HepG2 (cell line): ENCODE measurements around the gene SLC10A1. TPM values are rescaled to one million over a fixed set of nuclear protein-coding genes. Genes with fewer than 3 reads are reported as not detected.
A peak's percentile ranks its signal among the peaks of the same experiment; 100 is the strongest.

Source experiments
- HMGXB3 ChIP-seq: sonication (generic); formaldehyde crosslinking; IDR thresholded peaks from 2 replicates; pipeline ENCODE4 v1.4.0; 2020; ENCODE audit warnings: missing genetic modification reagents, borderline replicate concordance
- HNF1B ChIP-seq: sonication (generic); formaldehyde crosslinking; IDR thresholded peaks from 2 replicates; pipeline ENCODE4 v1.5.1; 2020; ENCODE audit warnings: mild to moderate bottlenecking, moderate library complexity, missing genetic modification reagents
- HNRNPL ChIP-seq: fragments of 200-400 bp; formaldehyde crosslinking; IDR thresholded peaks from 2 replicates; pipeline ENCODE4 v1.6.1; 2017; ENCODE audit warnings: mild to moderate bottlenecking, low read depth, low read length
- JUNB ChIP-seq: sonication (generic); formaldehyde crosslinking; IDR thresholded peaks from 2 replicates; pipeline ENCODE4 v1.8.0; 2022; ENCODE audit warnings: missing genetic modification reagents, mild to moderate bottlenecking, borderline replicate concordance
- PAX8 ChIP-seq: sonication (generic); formaldehyde crosslinking; IDR thresholded peaks from 2 replicates; pipeline ENCODE4 v1.8.0; 2022; ENCODE audit warnings: mild to moderate bottlenecking, missing genetic modification reagents, borderline replicate concordance
- POLR2AphosphoS2 ChIP-seq: IDR thresholded peaks from 2 replicates; pipeline ENCODE4 v1.6.1; 2011; ENCODE audit warnings: low read depth, low read length, improper control_type of control experiment
- SP1 ChIP-seq, 2 experiments: fragments of 450-650 bp in 1 of 2; sonication (generic) in 1 of 2; formaldehyde crosslinking in 1 of 2; IDR thresholded peaks; 2 replicates each; pipeline versions ENCODE4 v1.4.0 to v1.6.1; 2016 to 2020; ENCODE audit warnings: missing genetic modification reagents in 1 of 2
- TEAD2 ChIP-seq: sonication (generic); formaldehyde crosslinking; IDR thresholded peaks from 2 replicates; pipeline ENCODE4 v1.9.0; 2021; ENCODE audit warnings: missing genetic modification reagents
- ZFP82 ChIP-seq: sonication (generic); formaldehyde crosslinking; IDR thresholded peaks from 2 replicates; pipeline ENCODE4 v1.5.1; 2020; ENCODE audit warnings: mild to moderate bottlenecking, missing genetic modification reagents, borderline replicate concordance
- ZNF263 ChIP-seq: sonication (generic); formaldehyde crosslinking; IDR thresholded peaks from 2 replicates; pipeline ENCODE4 v1.4.0; 2020; ENCODE audit warnings: missing genetic modification reagents
- ZNF33B ChIP-seq: sonication (generic); formaldehyde crosslinking; IDR thresholded peaks from 2 replicates; pipeline ENCODE4 v1.5.1; 2020; ENCODE audit warnings: mild to moderate bottlenecking, missing genetic modification reagents
- ZNF543 ChIP-seq: sonication (generic); formaldehyde crosslinking; IDR thresholded peaks from 2 replicates; pipeline ENCODE4 v1.4.0; 2020; ENCODE audit warnings: mild to moderate bottlenecking, missing genetic modification reagents
- ZNF580 ChIP-seq: IDR thresholded peaks from 2 replicates; pipeline ENCODE4 v1.6.1; 2016; ENCODE audit warnings: low read depth, borderline replicate concordance
- ZNF773 ChIP-seq: sonication (generic); formaldehyde crosslinking; IDR thresholded peaks from 2 replicates; pipeline ENCODE4 v1.4.0; 2020; ENCODE audit warnings: missing genetic modification reagents, borderline replicate concordance
- ZSCAN30 ChIP-seq: sonication (generic); formaldehyde crosslinking; IDR thresholded peaks from 2 replicates; pipeline ENCODE4 v1.5.0; 2020; ENCODE audit warnings: mild to moderate bottlenecking, missing genetic modification reagents
- ZZZ3 ChIP-seq: sonication (generic); formaldehyde crosslinking; IDR thresholded peaks from 2 replicates; pipeline ENCODE4 v1.4.0; 2020; ENCODE audit warnings: missing genetic modification reagents, mild to moderate bottlenecking, borderline replicate concordance
- polyA plus RNA-seq, 8 experiments: library from polyadenylated mRNA; depleted of rRNA in 3 of 8; stranded (reverse) in 7 of 8; unstranded in 1 of 8; fragments of >200 nt; fragmentation: Illumina TruSeq in 4 of 8; extraction: Trizol in 4 of 8; gene quantifications; 2 replicates each; pipeline versions ENCODE4 v1.2.1 to v1.2.3, GENCODE V29; 2011 to 2016; ENCODE audit warnings: low read depth in 4 of 8, missing spikeins in 1 of 8, mixed read lengths in 1 of 8; ENCODE audit not compliant: insufficient read depth in 1 of 8
- total RNA-seq, 5 experiments: library from RNA; depleted of rRNA; stranded (reverse); fragments of >200 nt; fragmentation: Illumina TruSeq; extraction: Trizol; gene quantifications; 2 replicates each; pipeline ENCODE4 v1.2.3, GENCODE V29; 2016; ENCODE audit warnings: low read depth in 1 of 5
- TF ChIP-seq, protein P1 (sequence below): sonication (generic); formaldehyde crosslinking; IDR thresholded peaks from 2 replicates; pipeline ENCODE4 v1.9.0; 2021; ENCODE audit warnings: missing genetic modification reagents, mild to moderate bottlenecking, borderline replicate concordance
- TF ChIP-seq, protein P2 (sequence below): sonication (generic); formaldehyde crosslinking; IDR thresholded peaks from 2 replicates; pipeline ENCODE4 v1.8.0; 2022; ENCODE audit warnings: missing genetic modification reagents, mild to moderate bottlenecking, borderline replicate concordance
- TF ChIP-seq, protein P3 (sequence below): sonication (generic); formaldehyde crosslinking; IDR thresholded peaks from 2 replicates; pipeline ENCODE4 v1.5.1; 2020; ENCODE audit warnings: missing genetic modification reagents, mild to moderate bottlenecking, borderline replicate concordance

SLC10A1 gene
- total and polyA plus RNA-seq, 2 of the 13 experiments (the other 11 are each of a cell fraction or from before 2014, with no cell fraction given): 0.17 TPM; not detected in 1

- TF ChIP-seq POLR2AphosphoS2: peak; percentile 95
- no peak; the same call in 1 of the 2 replicates for TF ChIP-seq ZZZ3 (CRISPR knock-in tag)
- TF ChIP-seq ZNF543: 0 out of 2 replicates have a peak, but pooled peaks have one; percentile 33
- TF ChIP-seq SP1 (IDR thresholded peaks at IDR 0.05): no peak
- peak; percentile 85 for TF ChIP-seq SP1 (CRISPR knock-in tag; IDR thresholded peaks at IDR 0.05)
- 0 out of 2 replicates have a peak, but pooled peaks have one; percentile 20 for TF ChIP-seq TEAD2 (CRISPR knock-in tag)
- no peak for TF ChIP-seq JUNB
- TF ChIP-seq HNRNPL: peak; percentile 41; the same call in 1 of the 2 replicates
- TF ChIP-seq, protein P1, sequence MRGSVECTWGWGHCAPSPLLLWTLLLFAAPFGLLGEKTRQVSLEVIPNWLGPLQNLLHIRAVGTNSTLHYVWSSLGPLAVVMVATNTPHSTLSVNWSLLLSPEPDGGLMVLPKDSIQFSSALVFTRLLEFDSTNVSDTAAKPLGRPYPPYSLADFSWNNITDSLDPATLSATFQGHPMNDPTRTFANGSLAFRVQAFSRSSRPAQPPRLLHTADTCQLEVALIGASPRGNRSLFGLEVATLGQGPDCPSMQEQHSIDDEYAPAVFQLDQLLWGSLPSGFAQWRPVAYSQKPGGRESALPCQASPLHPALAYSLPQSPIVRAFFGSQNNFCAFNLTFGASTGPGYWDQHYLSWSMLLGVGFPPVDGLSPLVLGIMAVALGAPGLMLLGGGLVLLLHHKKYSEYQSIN: no peak
- no peak for TF ChIP-seq PAX8
- no peak for TF ChIP-seq HMGXB3 (CRISPR knock-in tag)
- peak; percentile 98 for TF ChIP-seq ZFP82 (CRISPR knock-in tag)
- no peak for TF ChIP-seq ZSCAN30 (CRISPR knock-in tag)
- 0 out of 2 replicates have a peak, but pooled peaks have one; percentile 40 for TF ChIP-seq ZNF263 (CRISPR knock-in tag)
- 0 out of 2 replicates have a peak, but pooled peaks have one; percentile 14 for TF ChIP-seq ZNF33B (CRISPR knock-in tag)
- TF ChIP-seq, protein P2, sequence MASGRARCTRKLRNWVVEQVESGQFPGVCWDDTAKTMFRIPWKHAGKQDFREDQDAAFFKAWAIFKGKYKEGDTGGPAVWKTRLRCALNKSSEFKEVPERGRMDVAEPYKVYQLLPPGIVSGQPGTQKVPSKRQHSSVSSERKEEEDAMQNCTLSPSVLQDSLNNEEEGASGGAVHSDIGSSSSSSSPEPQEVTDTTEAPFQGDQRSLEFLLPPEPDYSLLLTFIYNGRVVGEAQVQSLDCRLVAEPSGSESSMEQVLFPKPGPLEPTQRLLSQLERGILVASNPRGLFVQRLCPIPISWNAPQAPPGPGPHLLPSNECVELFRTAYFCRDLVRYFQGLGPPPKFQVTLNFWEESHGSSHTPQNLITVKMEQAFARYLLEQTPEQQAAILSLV (CRISPR knock-in tag): no peak; the same call in none of the 2 replicates
- peak; percentile 67; the same call in 1 of the 2 replicates for TF ChIP-seq ZNF773
- no peak for TF ChIP-seq ZNF580 (CRISPR knock-in tag)
- peak; percentile 75 for TF ChIP-seq HNF1B (CRISPR knock-in tag)
- TF ChIP-seq, protein P3, sequence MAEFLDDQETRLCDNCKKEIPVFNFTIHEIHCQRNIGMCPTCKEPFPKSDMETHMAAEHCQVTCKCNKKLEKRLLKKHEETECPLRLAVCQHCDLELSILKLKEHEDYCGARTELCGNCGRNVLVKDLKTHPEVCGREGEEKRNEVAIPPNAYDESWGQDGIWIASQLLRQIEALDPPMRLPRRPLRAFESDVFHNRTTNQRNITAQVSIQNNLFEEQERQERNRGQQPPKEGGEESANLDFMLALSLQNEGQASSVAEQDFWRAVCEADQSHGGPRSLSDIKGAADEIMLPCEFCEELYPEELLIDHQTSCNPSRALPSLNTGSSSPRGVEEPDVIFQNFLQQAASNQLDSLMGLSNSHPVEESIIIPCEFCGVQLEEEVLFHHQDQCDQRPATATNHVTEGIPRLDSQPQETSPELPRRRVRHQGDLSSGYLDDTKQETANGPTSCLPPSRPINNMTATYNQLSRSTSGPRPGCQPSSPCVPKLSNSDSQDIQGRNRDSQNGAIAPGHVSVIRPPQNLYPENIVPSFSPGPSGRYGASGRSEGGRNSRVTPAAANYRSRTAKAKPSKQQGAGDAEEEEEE (CRISPR knock-in tag): 0 out of 2 replicates have a peak, but pooled peaks have one; percentile 8
Observed at GRCh38 chr14:69766984-69767368, 30.1 kb downstream of the SLC10A1 start, which contains the start of gene SRSF5 (continued).
